EL (cell line): ENCODE data around the gene TMEM258.

ENCODE experiments used
- DNase-seq: peaks from one replicate; pipeline ENCODE4 v3.0.0-alpha.2; 2016

The TMEM258 gene

DNA sequence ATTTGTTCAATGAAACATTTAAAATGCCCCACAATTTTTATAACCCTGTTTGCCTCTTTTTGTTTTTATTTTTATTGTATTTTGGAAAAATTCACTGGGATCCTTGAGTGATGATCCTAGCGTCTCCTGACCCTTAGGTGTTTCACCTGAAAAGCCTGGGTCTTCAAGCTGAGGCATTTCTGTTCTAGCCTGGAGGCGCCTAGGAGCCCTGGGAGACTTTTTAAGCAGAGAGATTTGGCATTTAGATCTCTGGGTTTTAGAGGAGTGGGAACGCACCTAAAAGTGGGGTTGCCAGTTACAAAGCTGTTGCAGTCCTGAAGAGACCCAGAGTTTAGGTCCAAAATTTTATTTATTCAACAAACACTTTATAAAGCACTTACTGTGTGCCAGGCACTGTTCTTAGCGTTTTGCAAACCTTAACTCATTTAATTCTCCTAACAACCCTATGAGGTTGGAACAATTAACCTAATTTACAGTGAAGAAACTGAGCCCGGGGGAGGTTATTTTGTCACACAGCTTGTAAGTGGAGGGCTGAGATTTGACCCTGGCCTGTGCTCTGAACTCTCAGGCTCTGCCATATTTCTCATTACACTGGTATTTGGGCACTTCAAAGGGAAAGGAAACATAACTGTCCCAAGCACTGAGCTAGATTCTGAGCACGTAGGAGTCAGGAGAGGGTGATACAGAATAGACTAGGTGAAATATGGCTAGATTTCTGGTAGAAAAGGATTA is 25.2 kb upstream of the TMEM258 start:
- DNase-seq = no peak

DNA sequence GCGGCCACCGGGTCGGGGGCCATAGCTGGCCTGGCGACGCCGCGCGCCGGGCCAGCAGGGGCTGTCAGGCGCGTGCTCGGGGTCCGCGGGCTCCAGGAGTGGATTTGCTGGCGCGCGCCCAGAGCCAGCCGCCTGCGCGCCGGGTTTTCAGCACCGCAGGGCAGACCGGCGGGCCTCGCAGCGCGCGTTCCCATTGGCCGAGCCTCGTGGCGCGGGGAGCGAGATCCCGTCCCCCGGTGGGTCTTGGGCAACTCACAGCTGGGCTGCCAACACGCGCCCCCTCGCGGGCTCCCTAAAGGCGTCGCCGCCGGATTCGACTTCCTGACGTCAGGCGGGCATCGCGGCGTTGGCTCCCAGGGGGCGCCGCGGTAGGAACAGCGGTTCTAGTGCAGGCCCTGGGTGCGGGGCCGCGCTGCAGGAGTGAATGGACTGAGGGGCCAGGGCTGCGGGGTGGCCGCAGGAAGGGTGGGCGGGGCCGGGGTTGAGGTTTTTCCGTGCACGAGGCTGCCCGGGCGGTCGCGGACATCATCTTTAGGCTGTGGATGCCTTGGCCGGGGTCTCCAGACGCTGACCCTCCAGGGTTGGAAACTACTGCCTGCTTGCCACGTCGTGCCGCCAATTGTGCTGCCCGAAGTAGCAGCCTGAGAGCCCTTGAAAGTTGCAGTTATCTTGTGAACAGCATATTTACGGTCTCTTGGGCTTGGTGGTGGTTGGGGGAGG is 24.5 kb upstream of the TMEM258 start, which contains the start of gene FADS1:
FADS1 (minus strand) TSS at position 268 of the 720 bp plus-strand sequence; CDS start at position 194, 74 bp downstream.
- peak; percentile 97 for DNase-seq

DNA sequence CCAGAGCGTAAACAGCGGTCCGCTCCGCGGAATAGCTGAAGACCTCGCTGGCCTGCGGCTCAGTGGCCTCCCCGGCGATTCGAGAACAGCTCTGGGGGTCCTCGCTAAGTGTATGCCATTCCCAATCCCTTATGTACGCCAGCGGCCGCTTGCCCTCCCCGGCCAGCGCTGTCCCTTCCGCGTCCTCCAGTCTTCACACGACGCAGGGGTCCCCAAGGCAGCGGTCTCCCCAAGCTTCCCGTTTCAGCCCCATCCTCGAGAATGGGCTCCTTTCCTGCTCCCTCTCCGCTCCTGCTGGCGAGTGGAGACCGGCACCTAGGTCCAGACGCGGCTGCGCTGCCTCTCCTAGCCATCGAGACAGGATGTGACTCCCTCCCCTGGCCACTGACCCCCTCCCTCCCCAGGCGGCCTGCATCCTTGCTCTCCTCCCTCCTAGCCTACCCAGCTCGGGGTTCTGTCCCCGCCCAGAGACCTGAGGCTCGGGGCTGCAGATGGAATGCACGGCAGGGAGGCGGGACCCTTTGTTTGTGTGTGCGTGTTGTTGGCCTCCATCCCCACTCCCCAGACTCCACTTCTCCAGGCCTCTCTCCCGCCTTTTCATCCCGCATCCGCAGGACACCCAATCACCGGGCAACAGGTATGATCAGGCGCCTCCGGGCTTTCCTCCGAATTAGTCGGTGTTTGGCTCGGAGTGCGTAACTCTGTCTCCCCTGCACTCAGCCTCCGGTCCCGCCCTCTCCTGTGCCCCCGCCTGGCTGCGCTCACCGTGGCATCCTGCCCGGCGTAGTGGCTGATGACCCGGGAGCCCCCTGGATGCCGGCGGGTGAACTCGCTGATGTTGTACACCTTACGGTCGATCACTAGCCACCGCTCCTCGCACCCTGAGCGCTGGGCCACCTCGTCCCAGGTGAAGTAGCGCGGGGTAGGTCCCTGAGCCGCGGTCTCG is 23.7 kb upstream of the TMEM258 start:
- DNase-seq = peak; percentile 91

- DNase-seq = peak; percentile 98
These were observed 22.8 kb upstream of the TMEM258 start for GRCh38 chr11:61814958-61815789.

DNA sequence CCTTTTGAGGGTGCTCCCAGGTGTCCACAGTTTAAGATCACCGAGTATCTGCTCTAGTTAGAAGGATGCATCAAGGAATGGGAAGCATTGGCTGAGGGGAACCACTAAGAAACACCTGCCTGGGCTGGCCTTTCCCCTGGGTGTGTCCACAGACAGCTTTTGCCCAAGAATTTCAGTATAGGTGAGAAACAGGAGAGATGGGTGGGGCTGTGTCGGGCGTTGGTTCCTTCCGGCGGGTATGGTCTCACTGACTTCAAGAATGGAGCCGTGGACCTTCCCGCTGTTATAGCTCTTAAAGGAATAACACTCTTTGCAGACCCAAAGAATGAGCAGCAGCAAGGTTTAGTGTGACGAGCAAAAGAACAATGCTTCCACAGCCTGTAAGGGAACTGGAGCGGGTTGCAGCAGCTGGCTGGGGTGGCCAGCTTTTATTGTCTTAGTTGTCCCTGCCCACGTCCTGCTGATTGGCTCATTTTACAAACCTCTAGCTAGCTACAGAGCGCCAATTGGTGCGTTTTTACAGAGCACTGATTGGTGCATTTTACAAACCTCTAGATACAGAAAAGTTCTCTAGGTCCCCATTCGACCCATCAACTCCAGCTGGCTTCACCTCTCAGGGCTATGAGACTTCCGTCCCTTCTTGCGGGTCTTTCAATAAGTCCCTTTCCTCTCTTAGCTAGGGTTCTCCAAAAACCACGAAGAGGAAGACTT is 22.0 kb upstream of the TMEM258 start:
- peak; percentile 38 for DNase-seq

DNA sequence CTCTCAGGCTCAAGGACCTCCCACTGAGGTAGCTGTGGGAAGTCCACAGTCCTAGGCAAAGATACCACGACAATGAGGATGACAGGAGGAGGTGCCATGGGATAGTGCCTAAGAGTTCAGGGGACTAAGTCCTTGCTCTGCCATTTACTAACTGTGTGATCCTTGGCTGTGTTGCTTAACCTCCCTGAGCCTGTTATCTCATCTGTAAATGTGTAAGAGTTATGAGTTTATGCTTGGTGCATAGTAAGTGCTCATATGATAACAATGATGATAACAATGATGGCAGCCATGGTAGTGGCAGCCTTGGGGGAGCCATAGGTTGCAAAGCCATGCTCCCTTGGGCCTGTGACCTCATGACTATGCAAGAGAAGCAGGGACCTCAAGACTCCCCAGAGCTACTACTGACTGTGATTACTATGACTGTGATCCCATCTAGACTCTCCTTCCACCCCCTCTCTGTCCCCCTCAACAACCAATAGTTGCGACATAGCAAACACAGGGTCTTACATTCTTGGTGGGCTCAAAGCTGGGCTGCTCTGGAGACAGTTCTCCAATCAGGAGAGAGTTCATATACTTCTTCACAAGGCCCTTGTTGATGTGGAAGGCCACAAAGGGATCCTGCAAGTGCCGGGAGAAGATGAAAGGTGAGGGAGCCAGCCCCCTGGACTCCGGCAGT is 20.5 kb upstream of the TMEM258 start:
- no peak for DNase-seq

GRCh38 chr11:61811831-61812230 is 19.4 kb upstream of the TMEM258 start:
- no peak for DNase-seq

- DNase-seq = no peak
These were observed 18.3 kb upstream of the TMEM258 start for GRCh38 chr11:61810671-61811175.

DNA sequence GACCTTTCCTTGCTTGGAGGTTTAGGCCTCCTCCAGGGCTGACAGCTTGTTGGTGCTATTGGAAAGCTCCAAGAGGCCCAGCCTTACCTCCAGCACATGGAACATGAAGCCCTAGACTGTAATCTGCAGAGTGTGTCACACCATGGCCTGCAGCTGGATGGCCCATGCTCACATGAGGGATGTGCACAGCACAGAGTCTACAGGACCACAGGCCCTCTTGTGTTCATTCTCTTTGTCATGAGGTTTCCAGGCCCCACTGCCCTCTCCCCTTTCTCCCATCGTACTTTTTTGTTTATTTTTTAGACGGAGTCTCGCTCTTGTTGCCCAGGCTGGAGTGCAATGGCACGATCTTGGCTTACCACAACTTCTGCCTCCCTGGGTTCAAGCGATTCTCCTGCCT is 14.4 kb upstream of the TMEM258 start:
- no peak for DNase-seq

DNA sequence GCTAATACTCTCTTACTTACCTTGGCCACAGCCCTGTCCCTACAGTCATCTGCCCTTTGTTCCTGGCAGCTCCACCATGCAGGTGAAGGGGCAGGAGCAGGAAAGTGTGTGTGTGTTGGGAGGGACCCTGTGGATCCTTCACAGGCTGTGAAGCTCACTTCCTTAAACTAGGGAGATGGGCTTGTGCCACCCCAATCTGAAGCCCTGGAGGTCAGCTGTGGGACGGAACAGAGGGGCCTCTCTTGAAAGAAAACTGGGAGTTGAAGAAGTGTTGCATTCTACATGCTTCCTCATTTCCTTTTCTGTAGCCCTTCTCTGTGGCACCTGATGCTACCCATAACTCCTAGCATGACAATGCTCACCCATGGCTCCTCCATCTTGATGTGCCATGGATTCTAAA is 12.7 kb upstream of the TMEM258 start:
- no peak for DNase-seq

DNA sequence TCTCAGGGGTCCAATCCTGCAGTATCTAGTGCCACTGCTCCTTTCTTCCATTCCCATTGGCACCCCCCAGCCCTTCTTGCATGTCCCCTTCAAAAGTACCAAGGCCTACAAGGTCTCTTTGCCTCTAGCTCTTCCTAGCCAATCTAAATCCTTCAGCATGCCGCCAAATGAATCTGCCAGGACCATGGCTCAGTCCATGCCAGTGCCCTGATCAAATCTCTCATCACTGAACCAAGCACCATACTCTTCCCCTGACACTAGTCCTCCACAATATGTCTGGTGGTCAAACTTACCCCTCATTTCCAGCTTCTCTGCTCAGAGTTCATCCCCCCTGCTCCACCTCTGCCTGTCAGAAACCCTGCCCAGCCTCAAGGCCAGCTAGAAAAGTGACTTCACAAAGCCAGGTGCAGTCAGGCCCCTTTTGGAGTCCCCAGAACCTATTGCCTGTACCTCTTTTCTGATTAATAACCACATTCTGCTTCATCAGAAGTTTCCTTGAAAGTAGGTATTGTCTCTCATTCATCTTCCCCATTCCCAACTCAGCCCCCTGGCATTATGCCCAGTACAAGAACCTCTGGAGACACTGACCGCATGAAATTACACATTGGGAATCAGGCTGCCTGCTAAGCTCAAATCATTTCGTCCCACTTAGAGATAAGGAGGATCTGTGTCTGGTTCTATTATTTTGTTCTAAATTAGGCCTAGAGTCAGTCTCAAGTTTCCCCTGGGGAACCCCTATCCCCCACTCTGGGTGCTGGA is 11.7 kb upstream of the TMEM258 start:
- no peak for DNase-seq

DNA sequence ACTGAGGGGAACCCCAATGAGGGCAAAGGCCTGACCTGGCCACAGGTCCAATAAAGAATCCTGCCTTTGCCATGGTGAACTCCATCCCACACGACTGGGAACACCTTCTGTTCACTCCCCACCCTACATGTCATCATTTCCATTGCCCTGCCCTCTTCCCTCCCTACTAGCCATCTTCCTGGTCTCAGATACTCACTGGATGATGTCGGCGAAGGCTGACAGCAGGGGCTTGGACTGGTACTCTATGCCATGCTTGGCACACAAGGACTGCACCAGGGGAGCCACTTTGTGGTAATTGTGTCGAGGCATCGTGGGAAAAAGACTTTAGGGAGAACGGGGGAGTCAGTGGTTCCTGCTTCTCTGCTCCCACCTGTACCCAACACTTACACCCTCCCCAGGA is 10.2 kb upstream of the TMEM258 start:
- DNase-seq = no peak

- DNase-seq = no peak
These were observed 8.2 kb upstream of the TMEM258 start for GRCh38 chr11:61800331-61801281.

- no peak for DNase-seq
These were observed 7.4 kb upstream of the TMEM258 start for GRCh38 chr11:61799665-61800284.

DNA sequence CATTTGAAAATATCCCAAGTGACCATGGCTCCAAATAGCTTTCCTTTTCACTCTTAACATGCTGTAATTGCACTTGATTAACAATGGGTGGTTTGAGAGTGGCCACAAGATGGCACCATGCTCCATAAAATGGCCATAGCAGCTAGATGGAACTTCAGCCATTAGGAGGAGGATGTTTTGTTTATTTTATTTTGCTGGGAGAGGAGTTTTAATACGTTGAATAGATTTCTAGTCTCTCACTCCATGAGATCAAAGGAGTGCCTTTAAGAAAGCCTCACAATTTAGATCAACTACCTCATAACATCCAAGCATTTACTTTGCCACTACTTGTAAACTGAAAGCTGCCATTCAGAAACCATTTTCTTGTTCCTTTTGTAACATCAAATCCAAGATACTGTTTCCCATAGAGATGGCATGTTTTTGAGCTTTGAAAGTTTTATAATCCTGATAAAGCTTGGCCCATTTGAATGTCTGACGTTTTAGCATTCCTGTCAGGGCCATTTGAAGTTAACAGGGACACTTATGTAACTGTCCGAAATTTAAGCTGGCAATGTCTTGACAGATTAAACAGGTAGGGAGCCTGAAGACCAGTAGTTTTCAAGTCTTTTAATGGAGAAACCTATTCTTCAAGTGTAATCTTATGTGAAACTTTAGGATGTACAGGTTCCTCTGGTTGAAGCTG is 5.0 kb upstream of the TMEM258 start:
- peak; percentile 83 for DNase-seq

DNA sequence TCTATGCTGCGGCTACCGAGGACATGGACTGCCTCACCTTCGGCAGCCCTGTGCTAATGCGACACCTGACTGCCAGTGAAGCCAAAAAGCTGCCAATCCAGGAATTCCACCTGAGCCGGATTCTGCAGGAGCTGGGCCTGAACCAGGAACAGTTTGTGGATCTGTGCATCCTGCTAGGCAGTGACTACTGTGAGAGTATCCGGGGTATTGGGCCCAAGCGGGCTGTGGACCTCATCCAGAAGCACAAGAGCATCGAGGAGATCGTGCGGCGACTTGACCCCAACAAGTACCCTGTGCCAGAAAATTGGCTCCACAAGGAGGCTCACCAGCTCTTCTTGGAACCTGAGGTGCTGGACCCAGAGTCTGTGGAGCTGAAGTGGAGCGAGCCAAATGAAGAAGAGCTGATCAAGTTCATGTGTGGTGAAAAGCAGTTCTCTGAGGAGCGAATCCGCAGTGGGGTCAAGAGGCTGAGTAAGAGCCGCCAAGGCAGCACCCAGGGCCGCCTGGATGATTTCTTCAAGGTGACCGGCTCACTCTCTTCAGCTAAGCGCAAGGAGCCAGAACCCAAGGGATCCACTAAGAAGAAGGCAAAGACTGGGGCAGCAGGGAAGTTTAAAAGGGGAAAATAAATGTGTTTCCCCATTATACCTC is 3.6 kb upstream of the TMEM258 start:
- DNase-seq = no peak

GRCh38 chr11:61795459-61795858 is 3.1 kb upstream of the TMEM258 start:
- DNase-seq = no peak
